Measurements from ENCODE around the gene CFAP54. TPM values are rescaled to one million over a fixed set of nuclear protein-coding genes. Genes with fewer than 3 reads are reported as not detected.

CFAP54 gene
- total RNA-seq, 1 donor from 2014 or later: 0.64 TPM

GRCh38 chr12:96866801-96867590 is 377.6 kb downstream of the CFAP54 start:
- H3K36me3 Mint-ChIP-seq (ENCODE audit: low read depth): no peaks in the 10 kb centered on the region
- DNase-seq: no peak
- TF ChIP-seq, protein P1, sequence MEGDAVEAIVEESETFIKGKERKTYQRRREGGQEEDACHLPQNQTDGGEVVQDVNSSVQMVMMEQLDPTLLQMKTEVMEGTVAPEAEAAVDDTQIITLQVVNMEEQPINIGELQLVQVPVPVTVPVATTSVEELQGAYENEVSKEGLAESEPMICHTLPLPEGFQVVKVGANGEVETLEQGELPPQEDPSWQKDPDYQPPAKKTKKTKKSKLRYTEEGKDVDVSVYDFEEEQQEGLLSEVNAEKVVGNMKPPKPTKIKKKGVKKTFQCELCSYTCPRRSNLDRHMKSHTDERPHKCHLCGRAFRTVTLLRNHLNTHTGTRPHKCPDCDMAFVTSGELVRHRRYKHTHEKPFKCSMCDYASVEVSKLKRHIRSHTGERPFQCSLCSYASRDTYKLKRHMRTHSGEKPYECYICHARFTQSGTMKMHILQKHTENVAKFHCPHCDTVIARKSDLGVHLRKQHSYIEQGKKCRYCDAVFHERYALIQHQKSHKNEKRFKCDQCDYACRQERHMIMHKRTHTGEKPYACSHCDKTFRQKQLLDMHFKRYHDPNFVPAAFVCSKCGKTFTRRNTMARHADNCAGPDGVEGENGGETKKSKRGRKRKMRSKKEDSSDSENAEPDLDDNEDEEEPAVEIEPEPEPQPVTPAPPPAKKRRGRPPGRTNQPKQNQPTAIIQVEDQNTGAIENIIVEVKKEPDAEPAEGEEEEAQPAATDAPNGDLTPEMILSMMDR (IDR thresholded peaks at IDR 0.05): no peak
- H3K27me3 Mint-ChIP-seq: peaks cover 16% of the 10 kb centered on the region
- no peak overlapping the region for H3K4me3 Mint-ChIP-seq
- no peaks in the 10 kb centered on the region for H3K9me3 Mint-ChIP-seq
- H3K27ac Mint-ChIP-seq: no peak overlapping the region
- ChIA-PET CTCF (no interaction called here), POLR2A (no interaction called here)
- no peaks in the 10 kb centered on the region for H3K4me1 Mint-ChIP-seq
- no peak for ATAC-seq (ENCODE audit: low read depth)
- intact Hi-C loops (cut with micrococcal nuclease): no loop called here

- H3K27ac Mint-ChIP-seq: no peak overlapping the region
- TF ChIP-seq, protein P1 (IDR thresholded peaks at IDR 0.05): no peak
- ATAC-seq (ENCODE audit: low read depth): no peak
Observed at GRCh38 chr12:96870946-96871345, 381.6 kb downstream of the CFAP54 start.

GRCh38 chr12:96872961-96873360 is 383.6 kb downstream of the CFAP54 start:
- TF ChIP-seq, protein P1 (IDR thresholded peaks at IDR 0.05): no peak
- peaks cover 10% of the 10 kb centered on the region for H3K27me3 Mint-ChIP-seq
- intact Hi-C loops (cut with micrococcal nuclease): no loop called here
- ATAC-seq (ENCODE audit: low read depth): no peak
- POLR2A ChIA-PET: no interaction called here
- no peaks in the 10 kb centered on the region for H3K4me1 Mint-ChIP-seq
- no peak overlapping the region for H3K27ac Mint-ChIP-seq
- CTCF ChIA-PET: no interaction called here
- no peaks in the 10 kb centered on the region for H3K36me3 Mint-ChIP-seq (ENCODE audit: low read depth)
- no peak overlapping the region for H3K4me3 Mint-ChIP-seq
- H3K9me3 Mint-ChIP-seq: no peaks in the 10 kb centered on the region
- no peak for DNase-seq

More at GRCh38 chr12:96870946-96871345, 381.6 kb downstream of the CFAP54 start:
- intact Hi-C loops (cut with micrococcal nuclease): no loop called here
- Mint-ChIP-seq H3K9me3 (no peaks in the 10 kb centered on the region), H3K36me3 (ENCODE audit: low read depth) (no peaks in the 10 kb centered on the region), H3K27me3 (peaks cover 6% of the 10 kb centered on the region), H3K4me3 (no peak overlapping the region), H3K4me1 (no peaks in the 10 kb centered on the region)
- no peak for DNase-seq
- ChIA-PET CTCF (no interaction called here), POLR2A (no interaction called here)

GRCh38 chr12:96874211-96874610 is 384.8 kb downstream of the CFAP54 start:
- H3K9me3 Mint-ChIP-seq: no peaks in the 10 kb centered on the region
- no peak overlapping the region for H3K4me3 Mint-ChIP-seq
- H3K4me1 Mint-ChIP-seq: no peaks in the 10 kb centered on the region
- no peak for ATAC-seq (ENCODE audit: low read depth)
- ChIA-PET POLR2A (no interaction called here), CTCF (no interaction called here)
- peaks cover 10% of the 10 kb centered on the region for H3K27me3 Mint-ChIP-seq
- TF ChIP-seq, protein P1 (IDR thresholded peaks at IDR 0.05): no peak
- no peaks in the 10 kb centered on the region for H3K36me3 Mint-ChIP-seq (ENCODE audit: low read depth)
- intact Hi-C loops (cut with micrococcal nuclease): no loop called here
- no peak overlapping the region for H3K27ac Mint-ChIP-seq
- DNase-seq: no peak

DNA sequence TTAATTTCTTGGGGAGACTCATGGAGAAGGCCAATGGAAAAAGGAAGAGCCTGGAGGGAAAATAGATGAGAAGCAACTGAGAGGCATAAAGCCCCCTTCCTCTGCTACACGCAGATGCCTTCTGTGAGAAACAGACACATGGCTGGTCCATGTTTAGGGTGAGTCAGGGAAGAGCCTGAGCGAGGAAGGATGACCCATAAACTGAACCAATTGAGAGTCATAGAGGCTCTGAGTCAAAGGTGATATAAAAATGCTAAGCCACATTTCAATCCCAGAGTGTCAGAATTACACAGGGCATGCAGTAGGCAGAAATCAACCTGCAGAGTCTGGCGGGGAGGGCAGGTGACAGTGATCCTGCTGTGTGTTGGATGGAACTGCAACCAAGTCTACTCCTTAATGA is 387.6 kb downstream of the CFAP54 start:
- no peaks in the 10 kb centered on the region for H3K36me3 Mint-ChIP-seq (ENCODE audit: low read depth)
- ATAC-seq (ENCODE audit: low read depth) (no peak), DNase-seq (no peak)
- H3K27ac Mint-ChIP-seq: no peak overlapping the region
- TF ChIP-seq, protein P1 (IDR thresholded peaks at IDR 0.05): no peak
- no peaks in the 10 kb centered on the region for H3K4me1 Mint-ChIP-seq
- no peak overlapping the region for H3K4me3 Mint-ChIP-seq
- peaks cover 10% of the 10 kb centered on the region for H3K27me3 Mint-ChIP-seq
- ChIA-PET CTCF (no interaction called here), POLR2A (no interaction called here)
- H3K9me3 Mint-ChIP-seq: no peaks in the 10 kb centered on the region
- intact Hi-C loops (cut with micrococcal nuclease): no loop called here

All from activated B cell treated with CpG ODN at 0.5 μM for 24 hours (primary cell).